ENCODE results near the gene TRAF1.

DNA sequence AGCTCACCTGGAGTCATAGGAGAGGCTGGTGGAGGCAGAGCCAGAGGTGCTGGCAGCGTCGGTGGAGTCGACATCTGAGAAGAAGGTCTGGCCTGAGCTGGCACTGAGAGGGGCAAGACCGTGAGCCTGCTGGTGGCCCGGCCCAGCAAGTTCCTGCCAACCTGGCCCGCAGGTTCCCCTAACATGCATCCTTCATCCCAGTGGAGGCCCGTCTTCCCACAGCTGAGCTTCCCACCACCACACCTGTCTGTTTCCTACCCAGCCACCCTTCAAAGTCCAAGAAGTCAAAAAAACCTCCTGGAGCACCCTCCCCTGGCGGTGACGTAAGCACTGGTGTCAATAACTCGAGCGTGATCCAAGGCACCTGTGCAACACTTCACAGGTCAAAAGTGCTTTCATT lies 66.5 kb downstream of the TRAF1 start:
- TF ChIP-seq, protein P1, sequence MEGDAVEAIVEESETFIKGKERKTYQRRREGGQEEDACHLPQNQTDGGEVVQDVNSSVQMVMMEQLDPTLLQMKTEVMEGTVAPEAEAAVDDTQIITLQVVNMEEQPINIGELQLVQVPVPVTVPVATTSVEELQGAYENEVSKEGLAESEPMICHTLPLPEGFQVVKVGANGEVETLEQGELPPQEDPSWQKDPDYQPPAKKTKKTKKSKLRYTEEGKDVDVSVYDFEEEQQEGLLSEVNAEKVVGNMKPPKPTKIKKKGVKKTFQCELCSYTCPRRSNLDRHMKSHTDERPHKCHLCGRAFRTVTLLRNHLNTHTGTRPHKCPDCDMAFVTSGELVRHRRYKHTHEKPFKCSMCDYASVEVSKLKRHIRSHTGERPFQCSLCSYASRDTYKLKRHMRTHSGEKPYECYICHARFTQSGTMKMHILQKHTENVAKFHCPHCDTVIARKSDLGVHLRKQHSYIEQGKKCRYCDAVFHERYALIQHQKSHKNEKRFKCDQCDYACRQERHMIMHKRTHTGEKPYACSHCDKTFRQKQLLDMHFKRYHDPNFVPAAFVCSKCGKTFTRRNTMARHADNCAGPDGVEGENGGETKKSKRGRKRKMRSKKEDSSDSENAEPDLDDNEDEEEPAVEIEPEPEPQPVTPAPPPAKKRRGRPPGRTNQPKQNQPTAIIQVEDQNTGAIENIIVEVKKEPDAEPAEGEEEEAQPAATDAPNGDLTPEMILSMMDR (conservative IDR thresholded peaks at IDR 0.05; ENCODE audit: low read length), result no peak
- no peak for TF ChIP-seq EZH2phosphoT487 (IDR thresholded peaks at IDR 0.05; ENCODE audit: borderline replicate concordance)
